ENCODE measurements around the gene NPEPL1.

The NPEPL1 gene

DNA sequence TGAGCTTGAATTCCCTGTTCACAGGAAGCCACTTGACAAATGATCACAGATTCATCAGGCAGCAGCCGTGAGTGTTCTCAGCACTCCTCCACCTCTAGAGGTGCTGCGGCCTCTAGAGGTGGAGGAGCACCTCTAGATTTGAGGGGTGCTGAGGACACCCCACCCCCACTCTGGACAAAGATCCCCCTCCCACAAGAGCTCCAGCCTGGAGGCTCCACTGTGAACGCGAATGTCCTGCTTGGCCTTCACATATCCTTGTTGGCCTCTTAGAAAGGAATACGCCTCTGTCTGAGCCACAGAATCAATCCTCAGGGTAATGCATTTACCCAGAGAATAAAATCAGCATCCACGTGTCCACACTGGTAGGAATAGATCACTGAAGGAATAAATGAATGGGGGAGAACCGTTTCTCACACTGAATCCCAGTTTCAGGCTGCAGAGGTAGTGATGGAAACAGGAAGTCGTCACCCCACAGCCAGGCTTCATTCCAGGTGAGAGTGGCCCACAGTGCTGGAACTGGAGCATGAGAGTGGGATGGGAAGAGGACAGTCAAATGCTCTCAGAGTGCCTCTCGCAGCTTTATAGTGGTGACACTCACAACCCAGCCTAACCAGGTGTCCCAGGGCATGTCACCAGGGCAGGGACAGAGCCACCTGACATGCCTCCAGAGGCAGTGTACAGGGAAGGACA, 16.6 kb downstream of the NPEPL1 start:
- in situ Hi-C loops (cut with MboI; ENCODE audit: low pct_unique_long_range_greater_than_20kb, low sequenced_read_pairs), result no loop called here
- no peak for DNase-seq

DNA sequence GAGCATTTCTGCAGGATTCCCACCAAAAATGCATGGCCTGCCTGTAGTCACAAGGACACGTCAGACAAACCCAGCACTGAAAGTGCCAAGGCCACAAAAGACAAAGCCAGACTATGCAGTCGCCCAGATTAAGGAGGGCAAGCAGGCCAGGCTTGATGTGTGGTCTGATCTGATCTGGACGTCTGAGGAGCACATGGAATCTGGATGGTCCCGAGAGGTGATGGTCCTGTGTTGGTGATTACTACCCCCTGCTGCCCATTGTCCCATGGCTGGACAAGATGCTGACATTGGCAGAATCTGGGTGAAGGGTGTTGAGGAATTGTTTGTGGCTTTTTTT, 17.1 kb downstream of the NPEPL1 start:
- no peak for DNase-seq
- in situ Hi-C loops (cut with MboI; ENCODE audit: low pct_unique_long_range_greater_than_20kb, low sequenced_read_pairs), result no loop called here

DNA sequence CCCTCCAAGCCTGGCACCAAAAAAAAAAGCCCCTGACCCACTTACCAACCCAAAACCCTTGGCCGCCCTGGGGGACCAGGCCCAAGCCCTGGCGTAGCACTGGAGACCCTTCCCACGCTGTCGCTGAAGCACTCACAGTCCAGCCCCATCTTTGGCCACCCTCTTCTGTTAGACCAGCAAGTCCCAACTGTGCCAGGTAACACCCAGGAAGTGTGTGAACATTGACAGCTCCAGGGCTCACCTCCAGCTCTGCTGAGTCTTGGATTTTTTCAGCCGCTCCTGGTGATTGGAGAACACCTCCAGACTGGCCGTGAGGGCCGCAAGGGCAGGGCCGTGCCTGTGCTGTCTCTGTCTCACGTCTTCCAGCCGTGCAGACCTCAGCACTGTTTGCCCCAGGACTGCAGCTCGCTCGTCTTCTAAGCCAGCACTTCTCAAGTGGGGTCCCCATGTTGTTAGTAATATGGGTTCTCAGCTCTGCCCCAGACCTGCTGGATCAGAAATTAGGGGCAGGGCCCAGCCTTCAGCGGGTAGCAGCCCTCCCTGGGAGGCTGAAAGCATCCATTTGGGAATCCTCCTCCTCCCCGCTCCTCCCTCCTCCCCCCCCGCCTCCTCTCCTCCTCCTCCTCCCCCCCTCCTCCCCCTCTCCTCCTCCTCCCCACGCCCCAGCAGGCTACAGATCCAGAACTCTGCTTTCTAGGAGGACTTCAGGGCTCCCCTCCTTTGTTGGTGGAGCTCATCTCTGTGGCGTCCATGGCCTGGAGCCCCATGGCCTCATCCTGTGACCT, 18.1 kb downstream of the NPEPL1 start:
- in situ Hi-C loops (cut with MboI; ENCODE audit: low pct_unique_long_range_greater_than_20kb, low sequenced_read_pairs), result no loop called here
- DNase-seq, result no peak

DNA sequence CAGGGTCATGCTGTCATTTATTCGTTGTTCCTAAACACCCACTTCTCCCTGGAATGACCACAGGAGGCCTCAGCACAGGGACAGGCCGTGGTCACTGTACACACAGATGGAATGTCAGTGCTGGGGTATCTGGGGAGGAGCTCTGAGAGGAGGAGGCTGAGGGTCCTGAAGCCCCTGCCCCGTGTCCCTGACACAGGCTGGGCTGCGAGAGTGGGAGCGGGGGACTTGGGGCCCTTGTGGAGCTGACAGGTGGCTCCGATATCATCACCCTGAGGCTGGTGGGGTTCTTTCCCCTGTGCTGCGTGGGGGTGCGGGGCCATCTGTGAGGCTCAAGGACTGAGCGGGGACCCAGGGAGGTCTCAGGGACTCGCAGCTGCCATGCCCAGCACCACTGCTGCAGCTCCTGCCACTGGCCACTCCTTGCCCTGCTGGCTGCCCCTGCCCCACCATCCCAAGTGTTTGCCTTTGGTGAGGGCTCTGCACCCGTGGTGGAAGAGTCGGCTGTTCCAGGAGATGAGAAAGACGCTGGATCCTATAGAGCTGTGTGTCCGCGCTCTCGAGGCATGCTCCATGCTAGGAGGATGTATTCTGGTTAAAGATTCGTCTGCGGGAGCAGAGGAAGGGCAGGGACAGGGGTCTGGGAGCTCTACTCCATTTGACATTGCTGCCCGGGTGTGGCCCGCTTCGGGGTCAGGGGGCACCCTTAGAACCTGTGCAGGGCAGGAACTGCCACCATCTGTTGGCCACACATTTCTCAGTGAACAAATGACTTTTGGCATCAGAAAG, 18.9 kb downstream of the NPEPL1 start:
- in situ Hi-C loops (cut with MboI; ENCODE audit: low pct_unique_long_range_greater_than_20kb, low sequenced_read_pairs), result no loop called here
- no peak for DNase-seq

DNA sequence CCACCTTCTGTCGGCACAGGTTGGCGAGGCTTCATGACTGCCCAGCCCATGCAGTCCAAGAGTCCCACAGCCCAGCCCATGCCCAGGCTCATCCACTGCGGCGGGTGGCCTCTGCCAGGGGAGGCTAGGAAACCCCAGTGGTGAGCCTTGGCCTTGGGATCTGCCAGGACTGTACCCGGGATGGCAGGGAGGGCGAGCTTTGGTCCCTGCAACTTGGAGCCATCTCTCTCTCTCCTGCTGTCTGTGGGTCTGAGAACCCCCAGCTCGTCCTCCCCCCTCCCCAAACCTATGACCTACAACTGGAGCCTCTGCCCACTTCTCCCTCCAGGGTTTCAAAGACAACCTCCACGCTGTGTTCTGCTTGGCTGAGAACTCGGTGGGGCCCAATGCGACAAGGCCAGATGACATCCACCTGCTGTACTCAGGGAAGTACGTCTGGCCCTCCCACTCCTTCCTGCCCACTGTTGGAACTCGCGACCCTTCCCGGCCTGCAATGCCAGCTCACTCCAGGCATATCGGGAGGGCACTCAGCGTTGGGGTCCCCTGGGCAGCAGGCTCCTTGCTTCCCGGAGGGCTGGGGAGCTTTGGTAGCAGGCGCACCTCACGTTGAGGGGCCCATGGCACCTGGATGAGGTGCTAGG, 19.7 kb downstream of the NPEPL1 start:
- in situ Hi-C loops (cut with MboI; ENCODE audit: low pct_unique_long_range_greater_than_20kb, low sequenced_read_pairs), result no loop called here
- no peak for DNase-seq

DNA sequence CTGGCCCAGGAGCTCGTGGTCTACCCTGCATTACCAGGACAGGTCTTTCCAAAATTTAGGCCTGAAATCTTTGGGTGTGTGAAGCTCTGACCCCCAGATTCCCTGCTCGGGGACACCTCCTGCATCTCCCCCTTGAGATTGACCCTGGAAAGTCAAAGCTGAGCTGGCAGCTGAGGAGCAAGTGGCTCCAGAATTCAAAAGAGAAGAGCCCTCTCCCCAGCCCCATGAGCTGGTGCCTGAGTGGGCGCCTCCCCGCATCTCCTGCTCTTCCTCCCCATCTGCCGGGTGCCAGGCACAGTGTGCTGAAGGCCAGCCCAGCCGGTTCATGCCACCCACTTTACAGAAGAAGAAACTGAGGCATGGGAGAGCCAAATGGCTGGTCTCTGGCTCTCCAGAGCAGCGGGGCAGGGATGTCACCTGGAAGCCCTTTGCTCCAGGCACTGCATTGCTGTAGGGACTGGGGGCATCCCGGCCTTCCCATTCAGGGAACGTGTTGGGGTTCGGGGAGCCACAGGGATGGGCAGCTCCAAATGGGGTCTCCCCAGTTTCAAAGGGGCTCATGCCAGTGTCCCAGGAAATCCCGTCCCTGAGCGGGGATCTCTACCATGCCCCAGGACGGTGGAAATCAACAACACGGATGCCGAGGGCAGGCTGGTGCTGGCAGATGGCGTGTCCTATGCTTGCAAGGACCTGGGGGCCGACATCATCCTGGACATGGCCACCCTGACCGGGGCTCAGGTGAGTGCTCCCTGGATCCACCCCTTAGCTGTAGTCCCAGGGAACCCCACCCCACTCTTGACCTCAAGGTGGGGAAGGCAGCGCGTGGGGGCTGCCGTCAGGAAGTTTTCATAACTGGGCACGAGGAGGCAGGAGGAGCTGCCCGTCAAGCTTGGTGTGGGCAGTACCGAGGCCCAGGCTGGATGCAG, 20.5 kb downstream of the NPEPL1 start:
- no peak for DNase-seq
- in situ Hi-C loops (cut with MboI; ENCODE audit: low pct_unique_long_range_greater_than_20kb, low sequenced_read_pairs), result no loop called here

DNA sequence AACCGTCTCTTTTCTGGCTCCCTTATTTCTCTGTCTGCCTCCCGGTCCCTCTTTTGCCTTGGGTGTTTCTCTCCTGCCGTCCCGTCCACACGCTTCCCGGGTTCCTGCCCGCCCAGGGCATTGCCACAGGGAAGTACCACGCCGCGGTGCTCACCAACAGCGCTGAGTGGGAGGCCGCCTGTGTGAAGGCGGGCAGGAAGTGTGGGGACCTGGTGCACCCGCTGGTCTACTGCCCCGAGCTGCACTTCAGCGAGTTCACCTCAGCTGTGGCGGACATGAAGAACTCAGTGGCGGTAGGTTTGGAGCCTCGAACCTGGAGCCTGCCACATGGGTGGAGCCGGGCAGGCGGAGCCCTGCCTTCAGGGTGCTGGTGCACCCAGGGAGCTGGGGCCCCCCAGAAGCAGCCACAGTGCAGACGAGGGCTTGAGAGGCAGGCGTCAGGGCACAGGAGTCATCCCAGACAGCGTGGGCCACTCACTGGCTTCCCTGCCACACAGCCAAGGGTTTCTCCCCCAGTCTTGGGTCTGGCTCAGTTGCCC, 21.3 kb downstream of the NPEPL1 start:
- DNase-seq, result no peak
- in situ Hi-C loops (cut with MboI; ENCODE audit: low pct_unique_long_range_greater_than_20kb, low sequenced_read_pairs), result no loop called here

DNA sequence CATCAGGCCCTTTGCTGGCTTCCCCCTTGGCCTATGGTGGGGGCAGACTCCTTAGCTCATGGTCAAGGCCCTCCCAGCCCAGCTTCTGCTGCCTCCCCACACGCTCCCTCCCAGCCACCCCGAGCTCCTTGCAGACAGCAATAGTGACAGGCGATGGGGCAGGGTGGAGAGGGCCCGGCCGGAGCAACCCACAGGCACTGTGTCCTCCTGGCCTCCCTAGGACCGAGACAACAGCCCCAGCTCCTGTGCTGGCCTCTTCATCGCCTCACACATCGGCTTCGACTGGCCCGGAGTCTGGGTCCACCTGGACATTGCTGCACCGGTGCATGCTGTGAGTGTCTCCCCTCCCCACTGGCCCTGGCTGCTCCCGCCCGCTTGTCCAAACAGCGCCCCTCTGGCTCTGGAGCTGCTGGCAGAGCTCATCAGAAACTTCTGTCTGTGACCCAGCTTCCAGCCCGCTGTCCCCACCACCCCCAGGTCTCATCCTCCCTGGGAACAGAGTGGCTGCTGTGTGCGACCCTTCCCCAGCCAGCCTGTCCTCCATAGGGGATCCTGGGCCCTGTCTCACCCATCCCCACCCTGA, 21.8 kb downstream of the NPEPL1 start:
- no peak for DNase-seq
- in situ Hi-C loops (cut with MboI; ENCODE audit: low pct_unique_long_range_greater_than_20kb, low sequenced_read_pairs), result no loop called here

DNA sequence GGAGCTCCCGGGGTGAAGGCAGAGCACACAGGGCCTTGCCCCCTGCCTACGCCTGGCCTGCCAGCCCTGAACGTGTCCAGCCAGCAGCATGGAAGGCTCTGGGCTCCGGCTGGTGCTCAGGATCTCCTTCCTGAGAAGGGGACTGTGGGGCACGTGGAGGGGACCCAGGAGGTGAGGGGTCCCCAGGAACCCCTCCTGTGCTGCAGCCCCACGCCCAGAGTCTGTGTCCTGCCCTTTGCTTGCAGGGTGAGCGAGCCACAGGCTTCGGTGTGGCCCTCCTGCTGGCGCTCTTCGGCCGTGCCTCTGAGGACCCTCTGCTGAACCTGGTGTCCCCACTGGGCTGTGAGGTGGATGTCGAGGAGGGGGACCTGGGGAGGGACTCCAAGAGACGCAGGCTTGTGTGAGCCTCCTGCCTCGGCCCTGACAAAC, 22.3 kb downstream of the NPEPL1 start:
- in situ Hi-C loops (cut with MboI; ENCODE audit: low pct_unique_long_range_greater_than_20kb, low sequenced_read_pairs), result no loop called here
- DNase-seq, result no peak

DNA sequence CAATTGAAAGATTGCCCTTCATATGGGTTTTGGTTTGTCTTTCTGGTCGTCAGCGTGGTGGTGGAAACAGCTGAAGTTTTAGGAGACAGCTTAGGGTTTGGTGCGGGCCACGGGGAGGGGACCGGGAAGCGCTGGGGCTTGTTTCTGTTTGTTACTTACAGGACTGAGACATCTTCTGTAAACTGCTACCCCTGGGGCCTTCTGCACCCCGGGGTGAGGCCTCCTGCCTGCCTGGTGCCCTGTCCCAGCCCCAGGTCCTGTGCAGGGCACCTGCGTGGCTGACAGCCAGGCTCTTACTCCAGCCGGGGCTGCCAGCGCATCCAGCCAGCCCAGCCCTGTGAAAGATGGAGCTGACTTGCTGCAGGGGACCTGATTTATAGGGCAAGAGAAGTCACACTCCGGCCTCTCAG, 22.8 kb downstream of the NPEPL1 start:
- no peak for DNase-seq
- in situ Hi-C loops (cut with MboI; ENCODE audit: low pct_unique_long_range_greater_than_20kb, low sequenced_read_pairs), result no loop called here

DNA sequence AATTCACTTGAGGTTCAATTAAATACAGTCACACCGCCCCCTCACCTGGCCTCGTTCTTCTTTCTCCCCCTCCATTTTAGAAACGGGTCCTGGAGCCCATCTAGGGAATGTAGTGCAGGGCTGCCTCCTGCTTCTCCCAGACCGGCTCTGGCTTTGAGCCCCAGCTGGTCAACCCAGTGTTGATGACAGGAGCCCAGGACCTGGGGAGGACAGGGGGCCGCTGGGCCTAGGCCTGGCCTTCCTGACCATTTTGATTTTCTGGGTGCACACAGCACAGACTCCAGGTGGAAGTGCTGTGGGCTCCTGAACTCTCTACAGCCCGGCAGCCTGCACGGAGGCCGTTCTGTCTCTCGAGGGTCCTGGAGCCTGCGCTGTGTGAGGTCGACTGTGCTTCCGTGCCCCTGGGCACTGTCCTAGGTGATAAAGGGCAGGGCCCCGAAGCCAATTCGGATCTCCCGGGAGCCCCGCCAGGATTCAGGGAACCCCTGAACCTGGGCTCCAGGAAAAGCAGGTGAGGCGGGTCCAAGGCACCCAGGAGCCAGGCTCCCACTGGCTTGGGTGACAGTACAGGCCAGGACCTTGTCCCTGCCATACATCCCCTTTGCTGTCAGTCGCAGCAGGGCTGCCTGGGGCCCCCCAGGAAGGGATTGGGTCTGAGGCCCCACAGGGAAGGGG, 23.3 kb downstream of the NPEPL1 start:
- in situ Hi-C loops (cut with MboI; ENCODE audit: low pct_unique_long_range_greater_than_20kb, low sequenced_read_pairs), result no loop called here

DNA sequence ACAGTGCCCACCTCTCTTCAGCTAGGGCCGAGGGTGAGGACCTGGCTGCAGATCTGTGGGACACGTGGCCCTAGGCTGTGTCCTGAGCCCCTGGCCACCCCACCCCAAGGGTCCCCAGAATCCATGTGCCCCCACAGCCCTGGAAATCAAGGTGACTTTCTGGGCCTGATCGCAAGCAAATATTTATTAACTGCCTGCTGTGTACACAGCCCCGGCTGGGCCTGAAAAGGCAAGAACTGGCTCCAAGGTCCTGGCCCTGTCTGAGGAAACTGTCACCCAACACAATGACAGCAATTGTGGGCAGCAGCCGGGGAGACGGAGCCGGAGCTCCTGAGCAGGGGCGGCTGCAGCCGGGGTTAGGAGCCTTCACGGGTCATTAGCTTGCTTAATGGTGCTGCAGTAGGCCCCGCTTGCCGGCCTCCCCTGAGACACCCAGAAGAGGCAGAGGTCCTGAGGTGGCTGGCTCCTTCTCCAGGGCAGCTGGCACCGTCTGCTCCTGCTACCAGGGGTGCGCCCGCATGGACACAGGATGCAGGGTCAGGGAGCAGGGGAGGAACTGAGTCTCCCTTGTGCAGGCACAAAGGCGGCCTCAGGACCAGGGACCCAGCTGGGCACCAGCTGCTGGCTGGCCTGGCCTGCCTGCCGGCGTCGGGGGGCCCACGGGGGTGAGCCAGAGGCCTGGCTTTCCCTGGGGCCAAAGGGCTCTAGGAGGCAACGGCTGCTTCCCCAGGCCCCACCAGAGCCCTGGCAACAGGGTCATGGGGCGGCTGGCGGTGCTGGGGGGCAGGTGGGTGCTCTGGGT, 24.1 kb downstream of the NPEPL1 start:
- no peak for DNase-seq

More for the DNA sequence above, 23.3 kb downstream of the NPEPL1 start:
- DNase-seq, result no peak

DNA sequence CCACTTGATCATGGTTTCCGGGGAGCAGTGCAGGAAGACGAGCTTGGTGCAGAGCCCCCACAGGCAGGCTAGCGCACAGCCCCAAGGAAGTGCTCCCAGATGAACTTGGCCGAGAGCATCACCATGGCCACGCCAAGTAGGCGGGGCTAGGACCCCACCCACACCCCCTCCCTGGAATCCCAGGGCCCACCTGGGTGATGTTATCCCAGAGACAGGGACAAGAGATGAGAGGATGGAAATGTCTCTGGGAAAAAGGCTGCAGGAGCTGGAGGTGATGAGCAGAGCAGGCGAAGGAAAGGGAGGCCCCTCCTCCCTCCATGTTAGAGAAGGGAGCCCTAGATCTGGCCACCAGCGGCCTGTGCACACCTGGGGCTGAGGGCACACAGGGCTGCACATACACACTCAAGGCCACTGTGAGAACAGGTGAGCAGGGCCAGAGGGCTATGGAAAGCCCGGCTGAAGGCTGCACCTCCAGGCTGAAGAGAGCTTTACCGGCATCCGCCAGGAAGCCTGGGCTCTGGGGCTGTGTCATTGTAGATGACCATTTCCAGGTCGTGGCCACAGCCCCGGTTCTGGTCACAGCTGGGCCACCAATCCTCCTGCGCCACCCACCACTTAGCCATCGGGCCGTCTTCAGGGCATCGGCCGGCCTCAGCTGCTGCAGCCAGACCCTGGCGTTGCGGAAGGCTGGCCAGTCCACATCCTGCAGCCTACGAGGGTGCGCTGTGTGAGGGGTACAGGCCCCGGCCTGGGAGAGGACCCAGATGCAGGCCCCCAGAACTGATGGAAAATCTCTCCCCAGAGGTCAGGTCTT, 24.9 kb downstream of the NPEPL1 start:
- in situ Hi-C loops (cut with MboI; ENCODE audit: low pct_unique_long_range_greater_than_20kb, low sequenced_read_pairs), result no loop called here
- no peak for DNase-seq

More for the DNA sequence above, 24.1 kb downstream of the NPEPL1 start:
- in situ Hi-C loops (cut with MboI; ENCODE audit: low pct_unique_long_range_greater_than_20kb, low sequenced_read_pairs), result no loop called here

DNA sequence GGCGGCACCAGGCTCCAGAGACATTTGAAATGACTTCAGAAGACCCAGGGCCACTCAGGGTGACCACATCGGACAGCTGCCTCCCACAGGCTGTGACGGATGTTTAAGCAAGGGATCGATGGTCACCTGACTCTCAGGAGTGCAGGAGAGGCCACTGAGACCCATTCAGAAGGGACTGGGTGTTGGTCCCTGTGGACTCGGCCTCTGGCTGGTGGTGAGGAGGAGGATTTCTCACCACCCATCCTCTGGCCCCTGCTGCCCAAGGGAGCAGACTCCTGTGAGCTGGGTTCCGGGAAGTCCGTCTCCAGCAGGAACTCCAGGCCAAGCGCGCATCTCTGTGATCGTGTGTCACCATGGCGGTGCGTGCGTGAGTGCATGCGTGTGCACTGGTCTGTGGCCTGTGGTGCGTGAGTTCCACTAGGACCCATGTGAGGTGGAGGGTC, 25.5 kb downstream of the NPEPL1 start:
- DNase-seq, result no peak
- in situ Hi-C loops (cut with MboI; ENCODE audit: low pct_unique_long_range_greater_than_20kb, low sequenced_read_pairs), result no loop called here

DNA sequence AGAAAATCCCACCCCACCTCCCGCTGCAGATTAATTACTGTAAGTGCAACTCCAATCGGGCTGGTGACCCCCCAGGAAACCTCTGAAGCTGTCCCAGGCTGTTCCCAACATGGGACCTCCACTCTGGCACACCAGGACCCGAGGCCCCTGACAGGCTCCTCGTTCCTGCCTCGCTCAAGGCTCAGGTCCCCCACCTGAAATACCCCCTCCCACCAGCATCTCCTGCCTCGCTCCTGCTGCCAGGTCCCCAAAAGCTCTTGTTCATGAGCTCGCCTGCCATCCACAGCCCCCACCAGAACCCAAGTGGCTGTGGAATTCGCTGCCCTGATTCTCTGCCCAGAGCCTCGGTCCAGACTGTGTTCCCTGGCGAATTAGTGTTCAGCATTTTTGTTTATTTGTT, 26.1 kb downstream of the NPEPL1 start:
- DNase-seq, result no peak
- in situ Hi-C loops (cut with MboI; ENCODE audit: low pct_unique_long_range_greater_than_20kb, low sequenced_read_pairs), result no loop called here

DNA sequence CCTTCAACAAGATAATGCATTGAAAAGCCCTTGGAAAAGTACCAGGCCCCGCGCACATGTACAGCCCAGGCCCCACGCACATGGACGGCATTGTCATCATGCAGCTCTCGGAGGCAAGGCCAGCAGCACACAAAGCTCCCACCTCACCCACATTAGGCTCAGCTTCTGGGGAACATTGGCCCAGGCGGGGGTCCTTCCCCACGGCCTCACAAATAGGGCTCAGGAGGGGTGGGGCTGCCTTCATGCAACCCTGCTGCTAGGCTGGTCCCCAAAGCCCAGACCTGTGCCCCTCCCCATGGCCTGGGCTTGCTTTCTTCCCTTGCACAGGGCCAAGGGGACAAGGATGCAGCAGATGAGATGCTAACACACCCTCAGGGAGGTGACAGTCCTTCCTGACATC, 26.7 kb downstream of the NPEPL1 start:
- DNase-seq, result no peak
- in situ Hi-C loops (cut with MboI; ENCODE audit: low pct_unique_long_range_greater_than_20kb, low sequenced_read_pairs), result no loop called here

Measured in KBM-7 (cell line).